B cell (primary cell): Measurements from ENCODE around the gene UBE2Q2. TPM values are rescaled to one million over a fixed set of nuclear protein-coding genes. Genes with fewer than 3 reads are reported as not detected.
"Not testable (repeated sequence)": the region's sequence is repeated elsewhere in the genome, so short reads cannot be mapped to it uniquely, and the experiment has no call there.

ENCODE experiments used
- ATAC-seq: fragments of 200-7000 bp; cut with Tn5 transposase; one replicate; pipeline ENCODE4 v1.10.0; 2021; ENCODE audit warnings: low read depth, mild to moderate bottlenecking, moderate number of reproducible peaks, moderate library complexity
- CTCF ChIA-PET: fragments of 350-600 bp; sonication (Branson Sonifier 250); formaldehyde crosslinking; loops from one replicate; lab custom pipeline; 2021; ENCODE audit warnings: antibody characterized with exemption, inconsistent platforms; lab: Charles Lee
- POLR2A ChIA-PET: fragments of 350-600 bp; sonication (Branson Sonifier 250); formaldehyde crosslinking; loops from one replicate; lab custom pipeline; 2021; ENCODE audit warnings: antibody characterized with exemption; lab: Charles Lee
- DNase-seq: peaks from one replicate; pipeline ENCODE4 v3.0.0; 2013
- H2AFZ ChIP-seq: 2 replicates; pipeline ENCODE4 v1.6.1; 2012; ENCODE audit warnings: mild to moderate bottlenecking, low read depth, low read length; ENCODE audit not compliant: insufficient read depth, poor library complexity, severe bottlenecking
- H3K27ac ChIP-seq, 2 donors: 1 replicate in 1 of 2; 2 replicates in 1 of 2; pipeline ENCODE4 v1.5.1; 2012 to 2013; ENCODE audit warnings: low read length in 2 of 2, mild to moderate bottlenecking in 2 of 2, moderate library complexity in 1 of 2
- H3K27me3 ChIP-seq, 4 experiments: fragments of 200-600 bp in 1 of 4; sonication (generic) in 1 of 4; replicated peaks in 1 of 4; 1 replicate in 2 of 4; 2 replicates in 2 of 4; pipeline versions ENCODE4 v1.6.1 to v1.7.0; 2013 to 2016; ENCODE audit warnings: low read length in 3 of 4, mild to moderate bottlenecking in 2 of 4, mixed read lengths in 1 of 4, moderate library complexity in 1 of 4; ENCODE audit not compliant: insufficient read depth in 4 of 4, control insufficient read depth in 3 of 4; ENCODE audit errors: control extremely low read depth in 1 of 4
- H3K36me3 ChIP-seq, 2 experiments: replicated peaks in 1 of 2; 1 replicate in 1 of 2; 2 replicates in 1 of 2; pipeline versions ENCODE4 v1.6.1 to v1.7.1; 2013; ENCODE audit warnings: low read length in 1 of 2; ENCODE audit not compliant: insufficient read depth in 2 of 2, control insufficient read depth in 1 of 2; ENCODE audit errors: control extremely low read depth in 1 of 2, extremely low read depth in 1 of 2
- H3K4me1 ChIP-seq, 2 donors: fragments of 200-600 bp in 1 of 2; sonication (generic) in 1 of 2; 1 replicate in 1 of 2; 2 replicates in 1 of 2; pipeline versions ENCODE4 v1.5.1 to v1.6.1; 2013 to 2017; ENCODE audit warnings: low read length in 2 of 2; ENCODE audit not compliant: control insufficient read depth in 2 of 2, insufficient read depth in 2 of 2
- H3K4me2 ChIP-seq: replicated peaks from 2 replicates; pipeline ENCODE3; 2012; ENCODE audit warnings: mild to moderate bottlenecking, low read depth, low read length; ENCODE audit not compliant: poor library complexity, severe bottlenecking
- H3K4me3 ChIP-seq, 5 experiments: fragments of 200-600 bp in 1 of 5; sonication (generic) in 1 of 5; 1 replicate in 3 of 5; 2 replicates in 2 of 5; pipeline versions ENCODE4 v1.5.1 to v1.7.0; 2011 to 2016; ENCODE audit warnings: low read length in 4 of 5, mild to moderate bottlenecking in 4 of 5, low read depth in 2 of 5, control low read depth in 1 of 5, moderate library complexity in 1 of 5; ENCODE audit not compliant: insufficient read depth in 1 of 5; ENCODE audit errors: control extremely low read depth in 1 of 5, extremely low read depth in 1 of 5
- H3K79me2 ChIP-seq: fragments of 200-600 bp; sonication (generic); one replicate; pipeline ENCODE4 v1.6.0; 2016; ENCODE audit warnings: low read length; ENCODE audit not compliant: control insufficient read depth, insufficient read depth
- H3K9ac ChIP-seq: fragments of 200-600 bp; sonication (generic); 2 replicates; pipeline ENCODE4 v1.6.1; 2017; ENCODE audit warnings: mild to moderate bottlenecking, low read length, moderate library complexity
- H3K9me3 ChIP-seq, 3 donors: one replicate each; pipeline versions ENCODE4 v1.6.1 to v1.7.1; 2013; ENCODE audit warnings: low read length in 2 of 3; ENCODE audit not compliant: control insufficient read depth in 2 of 3, insufficient read depth in 1 of 3; ENCODE audit errors: control extremely low read depth in 1 of 3
- H4K20me1 ChIP-seq: 2 replicates; pipeline ENCODE4 v1.6.0; 2012; ENCODE audit warnings: mild to moderate bottlenecking, low read length; ENCODE audit not compliant: insufficient read depth, control insufficient read depth, poor library complexity, severe bottlenecking
- H3K27ac Mint-ChIP-seq: one replicate; pipeline ENCODE4 v1.8.0; 2021; ENCODE audit warnings: mixed read lengths
- H3K27me3 Mint-ChIP-seq: one replicate; pipeline ENCODE4 v1.8.0; 2021; ENCODE audit warnings: mixed read lengths
- H3K4me1 Mint-ChIP-seq: one replicate; pipeline ENCODE4 v1.8.0; 2021; ENCODE audit warnings: mixed read lengths
- H3K4me3 Mint-ChIP-seq: one replicate; pipeline ENCODE4 v1.8.0; 2021; ENCODE audit warnings: mixed read lengths
- H3K9me3 Mint-ChIP-seq: one replicate; pipeline ENCODE4 v1.8.0; 2022; ENCODE audit warnings: mixed read lengths; ENCODE audit not compliant: insufficient read depth
- CTCF ChIP-seq: fragments of 200-600 bp; IDR thresholded peaks from one replicate; pipeline ENCODE4 v1.8.0; 2022; ENCODE audit warnings: antibody characterized with exemption, mild to moderate bottlenecking
- EZH2 ChIP-seq: IDR thresholded peaks from 2 replicates; pipeline ENCODE4 v1.6.1; 2012; ENCODE audit warnings: borderline replicate concordance, low read depth, mild to moderate bottlenecking, moderate library complexity, low read length; ENCODE audit not compliant: insufficient read depth, poor library complexity, severe bottlenecking
- WGBS: methylation state at CpG from one replicate; pipeline ENCODE4 v1.1.5; 2013; ENCODE audit warnings: missing lambda C conversion rate; ENCODE audit not compliant: insufficient coverage; 5-methylcytosine and 5-hydroxymethylcytosine counted together
- intact Hi-C: fragments of 100-400 bp; cut with micrococcal nuclease; formaldehyde crosslinking; loops from one replicate; pipeline ENCODE4 v1.10.0; 2022
- polyA plus RNA-seq: library from polyadenylated mRNA; depleted of rRNA; stranded (reverse); fragments of >200 nt; gene quantifications from 2 replicates; pipeline ENCODE4 v1.2.3, GENCODE V29; 2012
- total RNA-seq, 2 donors: library from RNA; stranded (reverse); fragments of 120-200 nt in 1 of 2; gene quantifications; 1 replicate in 1 of 2; 2 replicates in 1 of 2; pipeline versions ENCODE4 v1.2.3 to v1.2.4, GENCODE V29; 2013 to 2022

The UBE2Q2 gene
- total and polyA plus RNA-seq, 2 donors (not counting 1 experiment from before 2014, with no cell fraction given): 11.4 to 33.6 TPM

DNA sequence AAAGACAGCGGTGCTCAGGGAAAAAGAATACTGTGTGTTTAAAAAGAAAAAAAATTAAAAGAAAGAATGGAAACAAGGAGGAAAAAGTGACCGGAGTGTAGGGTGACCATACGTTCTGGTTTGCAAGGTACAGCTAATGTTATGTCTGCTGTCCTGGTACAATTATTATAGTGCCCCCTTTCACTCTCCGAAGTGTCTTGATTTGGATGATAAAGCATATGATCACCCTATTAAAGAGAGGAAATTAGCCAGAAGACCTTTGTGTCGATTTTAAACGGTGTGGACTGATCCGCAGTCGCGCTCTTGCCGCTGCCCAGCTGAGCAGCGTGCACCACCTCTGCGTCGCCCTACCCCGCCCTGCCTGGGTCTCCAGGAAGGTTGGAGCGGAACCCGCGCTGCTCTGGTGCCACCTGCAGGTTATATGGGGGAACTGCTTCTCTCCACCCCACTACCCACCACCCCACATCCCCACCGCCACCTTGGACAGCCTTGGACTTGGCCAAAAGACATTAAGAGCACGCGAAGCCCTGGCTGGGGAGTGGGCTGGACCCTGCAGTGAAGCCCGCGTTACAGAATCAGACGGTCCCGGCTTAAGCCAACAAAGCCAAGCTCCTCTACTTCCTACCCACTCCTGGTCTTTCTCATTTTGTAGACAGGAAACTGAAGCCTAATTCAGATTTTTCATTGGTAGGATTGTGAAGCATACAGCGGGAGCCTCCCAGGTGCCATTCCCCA lies 41.2 kb upstream of the UBE2Q2 start:
- peaks cover 6% of the 10 kb centered on the region for H3K4me1 Mint-ChIP-seq
- ChIA-PET POLR2A (interaction anchor here (0.7 kb wide), 1 partner anchor 25 kb away, joined by 3 read pairs; no protein-coding TSS in a partner anchor), CTCF (interaction anchor here (0.6 to 5.7 kb wide), 20 partner anchors 8 to 773 kb away, joined by 3 to 101 read pairs (median 4); a partner anchor contains a TSS)
- no peaks in the 10 kb centered on the region for H3K9me3 ChIP-seq
- no peaks in the 10 kb centered on the region for H4K20me1 ChIP-seq
- ATAC-seq (peak; percentile 100), DNase-seq (peak; percentile 86)
- no peaks in the 10 kb centered on the region for H3K9me3 Mint-ChIP-seq
- WGBS: 11% methylated on average over 15 of the region's 25 CpGs
- peak overlapping the region in 2 of 5 experiments; percentile 23 to 37 for H3K4me3 ChIP-seq
- H3K4me2 ChIP-seq: peak overlapping the region; percentile 64
- H3K27me3 Mint-ChIP-seq: peaks cover 55% of the 10 kb centered on the region
- H3K79me2 ChIP-seq: no peaks in the 10 kb centered on the region
- TF ChIP-seq CTCF (peak; percentile 93), EZH2 (no peak)
- peaks cover 4 to 8% of the 10 kb centered on the region in 2 donors for H3K4me1 ChIP-seq
- H3K27me3 ChIP-seq: peaks cover 0 to 18% (median 9%) of the 10 kb centered on the region in 4 experiments
- intact Hi-C loops: loop anchor here (2.0 kb wide), 1 partner anchor 291 kb away; no protein-coding TSS in a partner anchor
- H2AFZ ChIP-seq: peak overlapping the region; percentile 55
- H3K9ac ChIP-seq: no peak overlapping the region
- H3K36me3 ChIP-seq: no peaks in the 10 kb centered on the region
- H3K4me3 Mint-ChIP-seq: peak overlapping the region; percentile 55
- H3K27ac ChIP-seq: no peak overlapping the region
- H3K27ac Mint-ChIP-seq: no peak overlapping the region

DNA sequence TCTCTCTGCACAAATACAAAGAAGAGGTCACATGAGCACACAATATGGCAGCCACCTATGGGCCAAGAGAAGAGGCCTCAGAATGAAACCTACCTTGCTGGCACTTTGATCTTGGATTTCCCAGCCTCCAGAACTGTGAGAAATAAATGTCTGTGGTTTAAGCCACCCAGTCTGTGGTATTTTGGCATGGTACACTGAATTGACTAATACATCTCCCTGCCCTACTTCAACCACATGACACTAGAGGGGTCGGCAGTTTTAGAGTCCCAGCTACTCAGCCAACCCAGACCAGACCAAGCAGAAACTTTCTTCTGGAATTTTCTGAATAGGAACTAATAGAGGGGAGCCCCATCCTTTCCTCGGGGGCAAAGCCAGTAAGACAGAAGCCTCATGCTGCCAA lies 35.8 kb upstream of the UBE2Q2 start:
- H3K4me3 ChIP-seq, H3K79me2 ChIP-seq, POLR2A ChIA-PET, H3K36me3 ChIP-seq, H3K4me2 ChIP-seq, H3K27me3 ChIP-seq, intact Hi-C loops, ATAC-seq, H3K9ac ChIP-seq, H3K9me3 ChIP-seq, H3K4me3 Mint-ChIP-seq, H3K4me1 Mint-ChIP-seq, CTCF ChIA-PET, H2AFZ ChIP-seq, DNase-seq, H3K27ac Mint-ChIP-seq, H3K9me3 Mint-ChIP-seq, H4K20me1 ChIP-seq, H3K4me1 ChIP-seq, H3K27ac ChIP-seq: not testable (repeated sequence)
- no CpG with 5 or more reads among the region's 2 CpGs for WGBS
- peaks cover 20% of the 10 kb centered on the region for H3K27me3 Mint-ChIP-seq

- H3K9me3 Mint-ChIP-seq, DNase-seq, H3K4me1 Mint-ChIP-seq, H3K27me3 ChIP-seq, H3K79me2 ChIP-seq, H3K4me1 ChIP-seq, H3K9ac ChIP-seq, H3K4me2 ChIP-seq, POLR2A ChIA-PET, H3K27ac Mint-ChIP-seq, H3K4me3 Mint-ChIP-seq, intact Hi-C loops, H2AFZ ChIP-seq, H3K9me3 ChIP-seq, ATAC-seq, H3K27ac ChIP-seq, H3K36me3 ChIP-seq, H3K4me3 ChIP-seq, H4K20me1 ChIP-seq: not testable (repeated sequence)
- 100% methylated on average over 3 of the region's 6 CpGs for WGBS
- CTCF ChIA-PET: interaction anchor here (4.5 kb wide), 1 partner anchor 331 kb away, joined by 93 read pairs; no protein-coding TSS in a partner anchor
- peaks cover 14% of the 10 kb centered on the region for H3K27me3 Mint-ChIP-seq
Measured at GRCh38 chr15:75808009-75808408, 35.2 kb upstream of the UBE2Q2 start.
